Endothelial cell of umbilical vein (primary cell): ENCODE results near the gene KRT12.

ENCODE experiments used
- EZH2 ChIP-seq: IDR thresholded peaks from 2 replicates; pipeline ENCODE4 v1.6.1; 2012; ENCODE audit warnings: borderline replicate concordance, low read depth, mild to moderate bottlenecking, moderate library complexity, low read length, inconsistent platforms; ENCODE audit not compliant: severe bottlenecking
- MYC ChIP-seq: IDR thresholded peaks from one replicate; pipeline ENCODE4 v1.6.1; 2011; ENCODE audit warnings: mild to moderate bottlenecking, low read depth, low read length
- POLR2A ChIP-seq: IDR thresholded peaks from 2 replicates; pipeline ENCODE4 v1.6.1; 2012; ENCODE audit warnings: low read depth, mild to moderate bottlenecking, control low read depth, low read length
- TF ChIP-seq, protein P1 (sequence below), 2 donors: IDR thresholded peaks; 1 replicate in 1 of 2; 2 replicates in 1 of 2; pipeline ENCODE4 v1.5.1; 2011; ENCODE audit warnings: low read length in 2 of 2, mild to moderate bottlenecking in 2 of 2, moderate library complexity in 2 of 2, control low read depth in 1 of 2, inconsistent platforms in 1 of 2, low read depth in 1 of 2; ENCODE audit not compliant: insufficient read depth in 1 of 2; ENCODE audit errors: extremely low read depth in 1 of 2

DNA sequence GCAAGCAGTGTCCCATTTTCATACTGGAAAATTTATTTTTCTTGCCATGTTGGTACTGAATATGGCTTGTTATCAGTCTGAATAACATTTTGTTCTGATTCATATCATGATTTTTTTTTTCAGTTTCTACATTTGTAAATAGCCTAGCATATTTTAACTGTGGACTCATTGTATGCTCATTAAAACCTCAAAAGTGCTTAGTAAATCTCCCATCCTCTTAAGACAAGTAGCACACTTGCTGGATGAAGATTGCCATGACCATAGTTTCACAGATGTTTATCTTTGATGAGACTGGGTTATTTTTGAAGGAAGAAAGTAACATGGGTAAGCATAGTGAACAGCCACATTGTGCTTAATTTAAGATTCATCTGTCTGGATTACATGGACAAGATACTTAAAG lies 45.5 kb downstream of the KRT12 start:
- TF ChIP-seq POLR2A (no peak), EZH2 (no peak), MYC (no peak)
- TF ChIP-seq, protein P1, sequence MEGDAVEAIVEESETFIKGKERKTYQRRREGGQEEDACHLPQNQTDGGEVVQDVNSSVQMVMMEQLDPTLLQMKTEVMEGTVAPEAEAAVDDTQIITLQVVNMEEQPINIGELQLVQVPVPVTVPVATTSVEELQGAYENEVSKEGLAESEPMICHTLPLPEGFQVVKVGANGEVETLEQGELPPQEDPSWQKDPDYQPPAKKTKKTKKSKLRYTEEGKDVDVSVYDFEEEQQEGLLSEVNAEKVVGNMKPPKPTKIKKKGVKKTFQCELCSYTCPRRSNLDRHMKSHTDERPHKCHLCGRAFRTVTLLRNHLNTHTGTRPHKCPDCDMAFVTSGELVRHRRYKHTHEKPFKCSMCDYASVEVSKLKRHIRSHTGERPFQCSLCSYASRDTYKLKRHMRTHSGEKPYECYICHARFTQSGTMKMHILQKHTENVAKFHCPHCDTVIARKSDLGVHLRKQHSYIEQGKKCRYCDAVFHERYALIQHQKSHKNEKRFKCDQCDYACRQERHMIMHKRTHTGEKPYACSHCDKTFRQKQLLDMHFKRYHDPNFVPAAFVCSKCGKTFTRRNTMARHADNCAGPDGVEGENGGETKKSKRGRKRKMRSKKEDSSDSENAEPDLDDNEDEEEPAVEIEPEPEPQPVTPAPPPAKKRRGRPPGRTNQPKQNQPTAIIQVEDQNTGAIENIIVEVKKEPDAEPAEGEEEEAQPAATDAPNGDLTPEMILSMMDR (IDR thresholded peaks at IDR 0.05; ENCODE audit: extremely low read depth in 1 of 2, insufficient read depth in 1 of 2, low read depth in 1 of 2, low read length in 2 of 2): no peak
